PC-3 (cell line): ENCODE data around the gene MRLN. TPM values are rescaled to one million over a fixed set of nuclear protein-coding genes. Genes with fewer than 3 reads are reported as not detected.

Experiments used
- ATAC-seq: fragments of 200-7000 bp; cut with Tn5 transposase; 2 replicates; pipeline ENCODE4 v1.9.1; 2020; ENCODE audit warnings: mild to moderate bottlenecking, moderate library complexity
- BruUV-seq: library from RNA; stranded (reverse); fragments of 400-500 nt; replicated peaks from 2 replicates; lab custom pipeline; 2021; lab: Mats Ljungman, UMichigan
- CTCF ChIA-PET: fragments of 300-600 bp; sonication (Branson Sonifier 250); formaldehyde crosslinking; loops from one replicate; lab custom pipeline; 2022; ENCODE audit warnings: antibody characterized with exemption; lab: Charles Lee
- POLR2A ChIA-PET: fragments of 300-600 bp; sonication (Branson Sonifier 250); formaldehyde crosslinking; loops from one replicate; lab custom pipeline; 2022; ENCODE audit warnings: antibody characterized with exemption; ENCODE audit not compliant: unreplicated experiment; lab: Charles Lee
- DNase-seq: peaks from one replicate; pipeline ENCODE4 v3.0.0-alpha.2; 2015
- H2AFZ ChIP-seq: fragments of 300-600 bp; sonication (generic); 2 replicates; pipeline ENCODE4 v1.6.0; 2016; ENCODE audit warnings: antibody characterized with exemption, low read length
- H3F3A ChIP-seq: fragments of 300-600 bp; sonication (generic); one replicate; pipeline ENCODE4 v1.6.0; 2017; ENCODE audit warnings: antibody characterized with exemption, low read length, control low read depth, mild to moderate bottlenecking; ENCODE audit not compliant: unreplicated experiment
- H3K27ac ChIP-seq: fragments of 300-600 bp; sonication (generic); 2 replicates; pipeline ENCODE4 v1.5.1; 2016; ENCODE audit warnings: mild to moderate bottlenecking, low read length
- H3K27me3 ChIP-seq: fragments of 300-600 bp; sonication (generic); 2 replicates; pipeline ENCODE4 v1.6.1; 2016; ENCODE audit warnings: low read length, mixed read lengths
- H3K36me3 ChIP-seq: fragments of 300-600 bp; sonication (generic); 2 replicates; pipeline ENCODE4 v1.6.1; 2016; ENCODE audit warnings: low read depth, mixed run types, low read length, mixed read lengths
- H3K4me1 ChIP-seq: fragments of 300-600 bp; sonication (generic); 2 replicates; pipeline ENCODE4 v1.5.1; 2016; ENCODE audit warnings: low read length; ENCODE audit not compliant: insufficient read depth
- H3K4me2 ChIP-seq: fragments of 300-600 bp; sonication (generic); 2 replicates; pipeline ENCODE4 v1.6.0; 2016; ENCODE audit warnings: low read length
- H3K4me3 ChIP-seq: fragments of 300-600 bp; sonication (generic); 2 replicates; pipeline ENCODE4 v1.5.1; 2016; ENCODE audit warnings: mild to moderate bottlenecking, low read length, mixed read lengths
- H3K79me2 ChIP-seq: fragments of 300-600 bp; sonication (generic); 2 replicates; pipeline ENCODE4 v1.6.1; 2017; ENCODE audit warnings: low read length, mixed read lengths
- H3K9ac ChIP-seq: fragments of 300-600 bp; sonication (generic); 2 replicates; pipeline ENCODE4 v1.6.0; 2016; ENCODE audit warnings: mild to moderate bottlenecking, low read length
- H3K9me2 ChIP-seq: fragments of 300-600 bp; sonication (generic); replicated peaks from 2 replicates; pipeline ENCODE4 v1.6.1; 2016; ENCODE audit warnings: mixed run types, low read length, mixed read lengths
- H3K9me3 ChIP-seq: fragments of 300-600 bp; sonication (generic); 2 replicates; pipeline ENCODE4 v1.6.1; 2016; ENCODE audit warnings: low read length, mixed read lengths
- H4K20me1 ChIP-seq: fragments of 300-600 bp; sonication (generic); 2 replicates; pipeline ENCODE4 v1.6.1; 2016; ENCODE audit warnings: low read length, mixed read lengths
- EZH2 ChIP-seq: fragments of 300-600 bp; sonication (generic); IDR thresholded peaks from one replicate; pipeline ENCODE4 v1.6.1; 2017; ENCODE audit warnings: antibody characterized with exemption, mild to moderate bottlenecking, low read length; ENCODE audit not compliant: unreplicated experiment
- EZH2phosphoT487 ChIP-seq: fragments of 300-600 bp; sonication (generic); IDR thresholded peaks from 2 replicates; pipeline ENCODE4 v1.6.1; 2018; ENCODE audit warnings: mild to moderate bottlenecking, antibody characterized with exemption, low read length, borderline replicate concordance
- intact Hi-C: fragments of 100-400 bp; cut with micrococcal nuclease; formaldehyde crosslinking; loops from 2 replicates; pipeline ENCODE4 v1.9.0; 2023
- total RNA-seq: library from RNA; depleted of rRNA; stranded (reverse); fragments of >200 nt; gene quantifications from 2 replicates; pipeline ENCODE4 v1.2.3, GENCODE V29; 2014
- TF ChIP-seq, protein P1 (sequence below): fragments of 300-600 bp; sonication (generic); conservative IDR thresholded peaks from 2 replicates; pipeline ENCODE4 v1.5.1; 2017; ENCODE audit warnings: antibody characterized with exemption, low read depth, mild to moderate bottlenecking, low read length

Gene MRLN
- total RNA-seq, 1 experiment from 2014 or later, result not detected

DNA sequence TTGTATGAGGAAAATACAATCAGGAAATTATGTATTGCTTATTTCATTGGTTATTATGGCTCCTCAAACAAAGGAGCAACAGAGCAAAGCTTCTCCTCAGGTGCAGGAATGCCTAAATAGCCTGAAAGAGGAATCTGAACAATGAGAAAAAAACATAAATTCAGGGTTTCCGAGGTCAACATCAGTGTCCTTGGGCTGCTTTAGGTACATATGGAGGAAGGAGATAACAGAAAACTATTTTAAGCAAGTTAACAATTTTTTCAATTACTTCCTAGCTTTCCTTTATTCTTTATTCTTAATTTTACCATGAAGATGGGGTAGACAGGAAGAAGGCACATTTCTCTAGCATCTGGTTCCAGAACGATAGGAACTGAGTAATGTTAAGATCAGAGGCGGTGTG lies 57.6 kb downstream of the MRLN start:
- TF ChIP-seq EZH2 (no peak), EZH2phosphoT487 (no peak)
- TF ChIP-seq, protein P1, sequence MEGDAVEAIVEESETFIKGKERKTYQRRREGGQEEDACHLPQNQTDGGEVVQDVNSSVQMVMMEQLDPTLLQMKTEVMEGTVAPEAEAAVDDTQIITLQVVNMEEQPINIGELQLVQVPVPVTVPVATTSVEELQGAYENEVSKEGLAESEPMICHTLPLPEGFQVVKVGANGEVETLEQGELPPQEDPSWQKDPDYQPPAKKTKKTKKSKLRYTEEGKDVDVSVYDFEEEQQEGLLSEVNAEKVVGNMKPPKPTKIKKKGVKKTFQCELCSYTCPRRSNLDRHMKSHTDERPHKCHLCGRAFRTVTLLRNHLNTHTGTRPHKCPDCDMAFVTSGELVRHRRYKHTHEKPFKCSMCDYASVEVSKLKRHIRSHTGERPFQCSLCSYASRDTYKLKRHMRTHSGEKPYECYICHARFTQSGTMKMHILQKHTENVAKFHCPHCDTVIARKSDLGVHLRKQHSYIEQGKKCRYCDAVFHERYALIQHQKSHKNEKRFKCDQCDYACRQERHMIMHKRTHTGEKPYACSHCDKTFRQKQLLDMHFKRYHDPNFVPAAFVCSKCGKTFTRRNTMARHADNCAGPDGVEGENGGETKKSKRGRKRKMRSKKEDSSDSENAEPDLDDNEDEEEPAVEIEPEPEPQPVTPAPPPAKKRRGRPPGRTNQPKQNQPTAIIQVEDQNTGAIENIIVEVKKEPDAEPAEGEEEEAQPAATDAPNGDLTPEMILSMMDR, result no peak

DNA sequence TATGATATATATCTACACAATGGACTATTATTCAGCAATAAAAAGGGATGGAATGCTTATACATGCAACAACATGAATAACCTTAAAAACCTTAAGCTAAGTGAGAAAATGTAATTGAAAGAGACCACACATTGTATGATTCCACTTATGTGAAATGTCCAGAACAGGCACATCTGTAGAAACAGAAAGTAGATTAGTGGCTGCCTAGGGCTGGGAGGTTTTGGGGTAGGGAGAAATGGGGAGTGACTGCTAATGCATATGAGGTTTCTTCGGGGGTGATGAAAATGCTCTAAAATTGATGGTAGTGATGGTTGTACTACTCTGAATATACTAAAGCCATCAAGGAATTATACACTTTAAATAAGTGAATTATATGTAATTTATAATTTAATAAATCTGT lies 58.3 kb downstream of the MRLN start:
- Histone ChIP-seq H3K79me2 (0 out of 2 replicates have a peak, but pooled peaks cover 3% of the 10 kb centered on the region), H3K9ac (no peak overlapping the region), H3K4me3 (no peak overlapping the region), H3K4me1 (peaks cover 5% of the 10 kb centered on the region), H3F3A (no peaks in the 10 kb centered on the region), H3K4me2 (no peak overlapping the region), H3K9me3 (no peaks in the 10 kb centered on the region), H2AFZ (no peak overlapping the region), H4K20me1 (no peaks in the 10 kb centered on the region), H3K27ac (no peak overlapping the region), H3K36me3 (no peaks in the 10 kb centered on the region), H3K9me2 (no peaks in the 10 kb centered on the region), H3K27me3 (no peaks in the 10 kb centered on the region)
- ATAC-seq (no peak), DNase-seq (no peak)
- TF ChIP-seq EZH2 (no peak), EZH2phosphoT487 (no peak)
- TF ChIP-seq, protein P1, result no peak
- BruUV-seq, result no TSS peak
- ChIA-PET POLR2A (no interaction called here), CTCF (interaction anchor here (0.6 kb wide), 1 partner anchor 60 kb away, joined by 3 read pairs; no protein-coding TSS in a partner anchor)
- intact Hi-C loops, result no loop called here

More for the DNA sequence above, 57.6 kb downstream of the MRLN start:
- Histone ChIP-seq H3K4me1 (0 out of 2 replicates have a peak, but pooled peaks cover 3% of the 10 kb centered on the region), H3K9ac (no peak overlapping the region), H3K9me2 (no peaks in the 10 kb centered on the region), H3K27me3 (no peaks in the 10 kb centered on the region), H3K36me3 (no peaks in the 10 kb centered on the region), H3K79me2 (0 out of 2 replicates have a peak, but pooled peaks cover 3% of the 10 kb centered on the region), H3K9me3 (no peaks in the 10 kb centered on the region), H4K20me1 (no peaks in the 10 kb centered on the region), H2AFZ (no peak overlapping the region), H3K4me3 (no peak overlapping the region), H3F3A (no peaks in the 10 kb centered on the region), H3K4me2 (no peak overlapping the region), H3K27ac (no peak overlapping the region)
- no TSS peak for BruUV-seq
- DNase-seq (no peak), ATAC-seq (no peak)
- intact Hi-C loops, result no loop called here
- ChIA-PET POLR2A (no interaction called here), CTCF (no interaction called here)

DNA sequence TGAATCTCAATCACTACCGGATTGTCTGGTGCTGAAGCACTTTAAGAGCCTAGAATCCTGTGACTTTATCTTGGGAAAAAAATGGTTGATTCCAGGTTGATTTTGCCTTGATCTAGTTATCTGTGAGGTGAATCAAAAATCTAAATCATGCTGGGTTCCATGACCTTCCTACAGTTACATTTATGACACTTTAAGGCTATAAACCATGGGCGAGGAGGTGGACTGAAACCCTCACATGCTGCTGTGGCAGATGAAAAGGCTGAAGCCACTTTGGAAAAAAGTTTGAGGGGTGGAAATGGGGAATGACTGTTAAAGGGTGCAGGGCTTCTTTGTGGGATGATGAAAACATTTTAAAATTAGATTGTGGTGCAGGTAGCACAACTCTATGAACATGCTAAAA lies 61.1 kb downstream of the MRLN start:
- no peaks in the 10 kb centered on the region; the same call in 1 of the 2 replicates for H3K79me2 ChIP-seq
- no peaks in the 10 kb centered on the region for H3K36me3 ChIP-seq
- H3K4me2 ChIP-seq, result no peak overlapping the region
- no peaks in the 10 kb centered on the region for H3K27me3 ChIP-seq
- intact Hi-C loops, result no loop called here
- H4K20me1 ChIP-seq, result no peaks in the 10 kb centered on the region
- H3K27ac ChIP-seq, result no peak overlapping the region
- TF ChIP-seq EZH2, result no peak
- no peak for TF ChIP-seq EZH2phosphoT487
- TF ChIP-seq, protein P1, result no peak
- H3K9me3 ChIP-seq, result no peaks in the 10 kb centered on the region
- no peak overlapping the region for H3K4me3 ChIP-seq
- no peak overlapping the region for H2AFZ ChIP-seq
- no peak for DNase-seq
- CTCF ChIA-PET, result no interaction called here
- H3K4me1 ChIP-seq, result peaks cover 28% of the 10 kb centered on the region
- ATAC-seq, result no peak
- no TSS peak for BruUV-seq
- peaks cover 7% of the 10 kb centered on the region for H3F3A ChIP-seq
- no peak overlapping the region for H3K9ac ChIP-seq
- POLR2A ChIA-PET, result no interaction called here
- no peaks in the 10 kb centered on the region for H3K9me2 ChIP-seq
